HG03135 (cell line): ENCODE data around the gene KCNJ4.

Source experiments
- ATAC-seq: cut with Tn5 transposase; IDR thresholded peaks from one replicate; pipeline ENCODE4 v1.9.1; 2021; ENCODE audit warnings: mild to moderate bottlenecking, moderate library complexity; ENCODE audit not compliant: unreplicated experiment

Gene KCNJ4

DNA sequence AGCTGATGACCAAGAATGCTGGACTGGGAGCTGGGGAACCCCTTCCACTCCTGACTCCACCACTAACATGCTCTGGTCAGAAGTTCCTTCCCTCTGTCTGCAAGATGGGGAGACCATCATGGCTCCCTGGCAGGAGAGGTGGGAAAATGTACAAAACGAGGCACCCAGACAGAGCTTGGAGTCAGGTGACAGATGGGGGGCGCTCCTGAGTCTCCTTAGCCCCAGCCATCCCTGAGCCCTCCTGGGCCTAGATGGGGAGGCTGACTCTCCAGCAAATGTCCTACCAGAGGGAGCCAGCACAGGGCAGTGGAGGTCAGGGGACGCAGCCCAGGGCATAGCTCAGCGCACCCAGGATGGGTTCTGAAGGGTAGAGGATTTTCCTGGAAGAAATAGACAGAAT is 20.0 kb downstream of the KCNJ4 start:
- no peak for ATAC-seq

DNA sequence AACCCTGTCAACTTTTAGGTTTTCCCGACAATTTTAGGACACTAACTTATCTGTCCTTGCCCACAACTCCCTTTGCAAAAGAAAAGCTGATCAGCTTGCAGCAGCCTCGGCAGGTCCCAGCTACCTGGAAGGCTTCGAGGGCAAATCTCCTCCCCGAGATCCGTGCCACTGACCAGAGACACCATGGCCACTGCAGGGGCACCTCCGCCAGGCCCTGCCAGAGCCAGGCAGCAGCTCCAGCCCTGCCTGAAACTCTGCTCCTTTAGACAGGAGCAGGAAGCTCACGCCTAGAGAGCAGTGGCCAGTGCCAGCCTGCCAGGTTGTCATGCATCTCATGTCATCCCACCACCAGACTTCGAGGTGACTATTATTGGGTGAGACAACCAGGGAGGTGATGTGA is 21.1 kb downstream of the KCNJ4 start:
- no peak for ATAC-seq

DNA sequence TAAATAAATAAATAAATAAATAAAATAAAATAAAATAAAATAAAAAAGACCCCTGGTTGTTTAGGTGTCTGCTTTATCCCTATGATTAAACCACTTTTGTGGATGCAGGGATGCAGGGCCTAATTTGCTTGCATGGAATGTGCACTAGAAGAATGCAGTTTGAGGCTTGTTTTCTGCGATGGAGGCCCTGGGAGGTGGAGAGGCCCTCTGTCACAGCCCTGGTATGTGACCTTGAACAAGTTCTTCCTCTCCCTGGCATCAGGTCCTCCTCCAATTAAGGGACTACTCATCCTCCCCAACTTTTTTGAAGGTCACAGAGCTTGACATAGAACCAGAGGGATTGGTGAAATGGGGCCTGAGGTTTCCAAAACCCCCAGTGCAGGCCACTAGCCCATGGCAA is 22.7 kb downstream of the KCNJ4 start:
- no peak for ATAC-seq

DNA sequence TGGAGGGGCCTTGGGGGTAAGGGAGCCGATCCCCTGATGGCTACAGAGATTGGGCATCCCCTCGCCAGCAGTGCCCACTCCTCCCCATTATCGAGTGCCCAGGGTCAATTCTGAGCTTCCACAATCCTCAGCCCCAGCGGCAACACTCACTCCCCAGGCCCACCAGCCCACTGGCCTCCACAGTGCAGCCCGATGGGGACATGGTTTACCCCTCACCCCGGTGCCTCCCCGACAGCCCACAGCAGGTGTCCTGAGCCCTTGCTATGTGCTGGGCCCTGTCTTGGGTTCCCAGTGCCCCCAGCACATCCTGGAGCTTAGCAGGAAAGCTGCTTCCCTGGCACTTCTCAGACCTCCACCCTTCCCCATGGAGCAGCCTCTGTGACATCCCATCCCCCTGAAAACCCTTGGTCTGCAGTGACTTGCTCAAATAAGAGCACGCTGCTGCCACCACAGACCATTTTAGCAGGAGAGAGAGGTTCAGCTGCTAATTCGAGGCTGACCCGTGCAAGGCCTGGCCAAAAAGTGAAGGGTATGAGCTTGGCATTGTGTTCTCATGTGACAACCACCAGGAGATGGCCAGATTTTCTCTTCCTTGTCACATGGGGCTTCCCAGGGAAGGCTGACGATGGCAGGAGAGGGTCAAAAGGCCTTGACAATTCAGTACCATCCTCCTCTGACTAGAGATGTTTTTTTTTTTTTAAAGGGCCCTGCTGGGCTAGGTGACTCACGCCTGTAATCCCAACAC is 23.6 kb downstream of the KCNJ4 start:
- ATAC-seq: no peak

DNA sequence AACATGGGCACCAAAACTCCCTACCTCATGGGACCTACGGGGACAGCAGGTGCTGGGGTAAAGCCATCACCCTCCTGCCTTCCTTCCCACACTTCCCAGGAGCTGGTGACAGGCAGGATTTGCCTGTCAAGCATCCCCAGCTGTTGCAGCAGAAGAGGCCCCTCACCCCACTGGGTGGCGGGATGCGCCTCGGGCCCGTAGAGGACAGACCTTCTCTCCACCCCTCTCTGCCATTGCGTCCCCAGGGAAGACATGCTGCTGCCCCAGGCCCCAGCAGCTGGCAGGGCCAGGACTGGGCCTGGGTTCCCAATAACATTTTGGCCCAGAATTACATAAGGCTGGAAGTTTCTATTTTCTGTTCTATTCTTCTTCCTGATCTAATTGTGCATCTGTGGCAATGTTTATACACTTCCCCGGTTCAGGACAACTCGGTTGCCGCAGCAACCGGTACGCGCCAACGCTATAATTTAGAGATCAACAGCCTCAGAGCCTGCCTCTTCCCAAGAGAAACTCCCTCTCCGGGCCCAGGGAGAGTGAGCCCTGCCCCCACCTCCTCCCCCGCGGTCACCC is 25.4 kb downstream of the KCNJ4 start:
- ATAC-seq: no peak

DNA sequence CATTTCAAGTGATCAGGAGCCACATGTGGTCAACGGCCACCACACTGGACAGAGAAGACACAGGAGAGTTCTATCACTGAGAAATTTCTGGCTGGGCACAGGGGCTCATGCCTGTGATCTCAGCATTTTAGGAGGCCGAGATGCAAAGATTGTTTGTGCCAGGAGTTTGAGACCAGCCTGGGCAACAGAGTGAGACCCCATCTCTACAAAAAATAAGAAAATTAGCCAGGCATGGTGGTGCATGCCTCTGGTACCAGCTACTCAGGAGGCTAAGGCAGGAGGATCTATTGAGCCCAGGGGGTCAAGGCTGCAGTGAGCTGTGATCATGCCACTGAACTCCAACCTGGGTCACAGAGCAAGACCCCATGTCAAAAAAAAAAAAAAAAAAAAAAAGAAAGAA is 26.3 kb downstream of the KCNJ4 start:
- ATAC-seq: no peak

DNA sequence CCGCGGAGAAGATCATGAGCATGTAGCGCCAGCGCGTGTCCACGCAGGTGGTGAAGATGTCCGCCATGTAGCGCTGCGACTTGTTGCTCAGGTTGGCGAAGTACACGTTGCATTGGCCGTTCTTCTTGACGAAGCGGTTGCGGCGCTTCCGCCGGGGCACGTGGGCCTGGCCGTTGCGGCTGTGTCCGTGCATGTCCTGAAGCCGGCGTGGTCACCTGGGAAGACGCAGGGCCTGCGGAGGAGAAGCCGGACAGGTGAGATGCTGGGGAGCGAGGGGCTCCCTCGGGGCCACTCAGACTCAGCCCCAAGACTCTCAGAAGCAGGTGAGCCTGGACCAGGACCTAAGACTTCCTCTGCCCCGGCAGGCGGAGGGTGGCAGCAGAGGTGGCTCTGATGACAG is 27.1 kb downstream of the KCNJ4 start:
- ATAC-seq: no peak

DNA sequence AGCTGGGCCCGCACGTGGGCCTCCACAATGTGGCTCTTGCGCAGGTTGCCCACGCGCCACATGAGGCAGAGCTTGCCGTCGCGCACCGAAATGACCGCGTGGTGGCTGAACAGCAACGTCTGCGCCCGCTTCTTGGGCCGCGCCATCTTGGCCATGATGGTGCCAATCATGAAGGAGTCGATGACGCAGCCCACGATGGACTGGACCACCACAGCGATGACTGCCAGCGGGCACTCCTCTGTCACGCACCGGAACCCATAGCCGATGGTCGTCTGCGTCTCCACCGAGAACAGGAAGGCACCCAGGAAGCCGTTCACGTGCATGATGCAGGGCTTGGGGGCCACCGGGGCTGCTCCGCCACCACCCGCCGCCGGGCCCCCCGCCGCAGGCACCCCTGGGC is 27.5 kb downstream of the KCNJ4 start:
- no peak for ATAC-seq

DNA sequence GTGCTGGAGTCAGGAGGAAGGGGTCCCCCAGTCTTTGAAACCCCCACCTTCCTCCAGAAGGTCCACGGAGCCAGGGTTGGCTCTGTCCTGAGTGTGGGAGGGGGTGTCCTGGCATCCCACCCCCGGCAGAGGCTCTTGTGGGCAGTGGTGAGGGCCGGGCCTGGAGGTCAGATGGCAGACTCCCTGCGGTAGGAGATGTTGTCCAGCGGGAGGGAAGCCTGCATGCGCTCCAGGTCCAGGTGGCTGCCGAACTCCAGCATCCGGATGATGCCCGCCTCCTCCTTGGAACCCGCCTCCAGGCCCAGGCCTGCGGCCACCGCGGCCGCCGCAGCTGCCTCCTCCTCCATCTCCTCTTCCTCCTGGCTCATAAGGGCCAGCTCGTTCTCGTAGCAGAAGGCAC is 28.4 kb downstream of the KCNJ4 start:
- no peak for ATAC-seq

DNA sequence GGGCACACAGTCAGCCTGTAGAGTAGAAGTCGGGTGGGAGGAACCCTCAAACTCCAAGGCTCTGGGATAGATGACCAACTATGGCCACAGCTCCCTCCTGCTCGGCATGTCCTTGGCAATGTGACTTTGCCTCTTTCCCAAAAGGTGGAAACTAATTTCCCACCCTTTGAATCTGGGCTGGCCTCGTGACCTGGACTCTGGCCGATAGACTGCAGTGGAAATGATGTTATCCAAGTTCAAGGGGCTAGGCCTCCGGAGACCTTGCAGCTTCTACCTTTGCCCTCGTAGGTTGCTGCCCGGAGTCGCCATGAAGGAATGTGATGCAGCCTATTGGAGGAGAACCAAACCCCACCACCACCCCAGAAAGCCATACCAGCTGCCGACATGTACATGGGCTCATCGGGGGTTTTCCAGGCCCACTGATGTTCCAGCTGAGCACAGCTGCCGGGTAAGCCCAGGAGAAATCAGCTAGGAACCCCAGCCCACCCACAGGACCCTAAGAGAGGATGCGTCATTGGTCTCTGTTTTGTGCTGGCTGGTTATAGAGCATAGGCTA is 30.4 kb downstream of the KCNJ4 start:
- no peak for ATAC-seq

DNA sequence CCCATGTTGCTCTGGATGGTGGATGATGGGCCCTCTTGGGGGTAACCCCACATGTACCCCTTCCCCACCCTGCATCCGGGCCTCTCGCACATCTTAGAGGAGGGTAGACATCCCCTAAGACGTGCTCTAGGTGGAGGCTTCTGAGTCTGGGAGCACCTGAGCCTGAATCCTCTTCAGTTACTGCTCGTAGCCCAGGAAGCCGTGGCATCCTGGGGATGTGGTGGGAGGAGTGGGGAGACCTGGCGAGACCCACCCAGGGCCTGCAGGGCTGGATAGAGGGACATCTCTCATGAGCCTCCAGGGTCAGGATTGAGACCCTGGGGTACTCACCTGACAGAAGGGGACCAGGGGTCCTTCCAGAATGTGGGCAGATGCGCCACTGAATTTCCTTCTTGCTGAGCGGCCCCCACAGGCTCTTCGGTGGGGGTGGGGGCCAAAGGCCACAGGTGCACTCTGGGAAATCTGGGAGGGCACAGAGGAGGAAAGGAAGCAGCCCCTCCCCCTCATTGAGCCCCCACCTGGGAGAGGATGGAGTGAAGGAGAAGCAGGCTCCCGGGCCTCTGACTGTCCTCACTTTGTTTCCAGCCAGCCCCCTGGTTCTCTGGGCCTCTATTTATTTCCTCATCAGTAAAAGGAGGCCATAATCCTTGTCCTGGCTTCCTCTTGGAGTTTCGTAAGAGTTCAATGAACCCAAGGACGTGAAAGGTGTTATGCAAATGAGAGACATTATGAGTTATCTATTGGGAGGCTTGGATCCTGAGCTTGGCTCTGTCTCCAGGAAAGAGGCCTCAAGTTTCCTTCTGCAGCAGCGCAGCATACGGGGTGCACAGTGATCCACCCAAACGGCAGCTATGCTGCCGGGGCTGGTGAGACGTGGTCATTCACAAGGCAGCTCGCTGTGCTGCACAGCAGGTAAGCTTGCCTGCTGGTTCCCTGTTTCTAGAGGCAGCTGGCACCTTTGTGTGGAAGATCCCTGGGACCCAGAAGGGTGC is 31.2 kb downstream of the KCNJ4 start:
- ATAC-seq: no peak

DNA sequence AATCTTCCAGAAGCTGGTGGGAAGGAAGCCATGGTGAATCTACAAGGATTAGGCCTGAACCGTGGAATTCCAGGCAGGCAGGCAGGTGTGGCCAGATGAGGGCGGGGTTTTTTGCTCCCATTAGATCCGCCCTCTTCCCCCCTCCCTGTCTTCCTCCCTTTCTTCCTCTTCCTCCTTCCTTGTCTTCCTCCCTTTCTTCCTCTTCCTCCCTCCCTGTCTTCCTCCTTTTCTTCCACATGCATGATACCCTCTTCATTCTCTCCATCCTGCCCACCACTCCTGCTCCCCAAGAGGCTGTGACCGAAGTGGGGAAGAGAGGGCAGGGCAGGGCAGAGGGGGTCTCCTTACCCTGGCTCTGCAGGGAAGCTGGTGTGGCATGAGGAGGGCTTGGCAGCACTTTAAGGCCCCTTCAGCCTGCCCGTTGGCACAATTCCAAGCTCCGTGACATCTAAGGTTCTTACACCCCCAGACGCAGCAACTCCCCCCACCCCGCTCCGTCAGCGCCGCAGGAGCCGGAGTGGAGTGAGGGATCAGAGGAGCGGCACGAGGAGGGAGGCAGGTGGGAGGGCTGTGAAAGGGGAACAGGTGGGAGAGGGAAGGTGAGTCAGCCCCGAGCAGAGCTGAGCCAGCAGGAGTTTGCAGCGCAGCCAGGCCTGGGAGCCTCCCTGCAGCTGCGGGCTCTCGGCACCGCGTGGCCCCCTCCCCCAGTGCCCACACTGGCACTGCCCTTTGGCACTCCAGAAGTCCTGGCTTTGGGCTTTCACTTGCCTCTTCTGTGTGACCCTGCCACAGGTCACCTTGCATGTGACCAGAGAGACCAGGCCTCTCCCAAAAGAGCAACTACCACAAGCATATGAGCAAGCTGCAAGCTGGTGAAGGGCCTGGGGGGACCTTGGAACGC is 32.1 kb downstream of the KCNJ4 start:
- ATAC-seq: no peak

DNA sequence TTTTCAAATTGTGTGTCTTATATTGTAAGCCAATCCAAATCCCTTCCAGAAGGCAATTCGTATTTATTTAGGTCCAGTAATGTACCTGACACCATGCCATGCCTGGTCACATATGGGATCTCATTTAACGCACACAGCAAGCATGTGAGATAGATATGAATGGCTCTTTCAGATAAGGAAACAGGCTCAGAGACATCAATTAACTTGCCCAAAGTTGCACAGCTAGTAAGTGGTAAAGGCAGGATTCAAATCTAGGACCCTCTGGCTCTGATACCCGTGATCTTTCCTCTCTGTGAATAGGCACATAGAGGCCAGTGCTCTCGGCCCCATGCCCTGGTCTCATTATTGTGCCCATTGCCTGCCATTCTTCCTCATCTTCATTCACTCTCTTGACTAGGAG is 34.3 kb downstream of the KCNJ4 start:
- no peak for ATAC-seq

DNA sequence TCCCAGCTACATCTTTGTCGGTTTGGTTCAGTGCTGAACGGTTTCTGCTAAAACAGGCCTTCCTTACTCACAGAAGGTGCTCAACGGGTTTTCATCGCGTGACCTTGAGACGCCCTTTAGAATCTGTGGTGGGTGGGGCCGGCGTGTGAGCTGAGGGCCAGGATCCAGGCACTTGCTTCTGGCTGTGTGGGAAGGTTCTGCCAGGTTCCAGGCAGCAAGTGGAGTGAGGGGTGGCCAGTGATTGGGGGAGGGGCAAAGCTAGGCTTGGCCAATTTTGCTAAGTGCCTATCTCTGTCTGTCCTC is 35.2 kb downstream of the KCNJ4 start:
- ATAC-seq: no peak

DNA sequence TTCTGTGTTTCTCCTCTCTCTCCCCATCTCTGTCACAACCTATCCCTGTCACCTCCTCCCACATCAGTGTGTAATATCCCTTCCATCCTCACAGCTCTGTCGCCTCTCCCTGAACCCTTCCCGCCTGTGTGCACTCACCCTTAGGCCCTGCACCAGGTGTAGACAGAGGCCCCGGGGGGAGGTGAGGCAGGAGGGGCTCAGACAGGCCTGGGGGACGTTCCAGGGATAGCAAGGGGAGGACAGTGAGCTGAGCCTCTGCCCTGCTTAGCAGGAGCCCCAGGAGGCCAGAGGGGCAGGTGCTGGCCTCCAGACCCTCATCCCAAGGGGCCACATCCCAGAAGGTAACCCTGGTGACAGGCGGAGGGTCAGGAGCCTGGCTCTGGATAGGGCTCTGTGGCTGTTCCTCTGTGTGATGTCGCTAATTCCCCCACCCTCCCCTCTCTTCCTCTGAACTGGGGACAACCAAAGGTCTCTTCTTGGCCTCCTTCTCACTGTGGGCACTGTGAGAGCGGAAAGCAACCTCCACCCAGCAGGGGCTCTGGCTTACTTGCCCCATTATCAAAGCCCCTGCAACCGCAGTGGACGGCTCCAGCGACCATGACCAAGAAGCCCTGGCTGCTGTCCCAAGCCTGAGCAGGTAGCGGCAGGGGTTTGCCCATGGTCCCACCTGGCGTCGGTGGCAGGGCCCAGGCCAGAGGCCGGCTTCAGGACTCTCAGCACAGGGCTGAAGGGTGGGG is 35.7 kb downstream of the KCNJ4 start:
- no peak for ATAC-seq

DNA sequence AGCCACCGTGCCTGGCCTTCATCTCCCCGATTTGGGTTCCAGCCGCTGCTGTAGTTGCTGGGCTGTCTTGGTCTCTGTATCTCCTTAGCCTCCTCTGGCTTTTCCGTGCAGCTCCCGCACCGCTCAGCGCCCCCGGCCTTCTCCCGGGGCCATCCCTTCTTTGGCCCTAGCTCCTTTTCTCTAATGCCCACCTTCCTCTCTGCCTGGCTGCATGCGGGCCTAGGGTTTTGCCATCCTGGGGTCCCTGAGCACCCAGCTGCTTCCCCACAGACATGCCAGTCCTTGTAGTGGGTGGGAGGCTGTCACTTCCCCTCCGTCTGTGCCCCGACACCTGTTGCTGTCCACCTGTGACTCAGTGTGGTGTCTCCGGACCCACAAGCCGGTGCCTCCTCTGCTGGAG is 36.4 kb downstream of the KCNJ4 start:
- ATAC-seq: no peak

DNA sequence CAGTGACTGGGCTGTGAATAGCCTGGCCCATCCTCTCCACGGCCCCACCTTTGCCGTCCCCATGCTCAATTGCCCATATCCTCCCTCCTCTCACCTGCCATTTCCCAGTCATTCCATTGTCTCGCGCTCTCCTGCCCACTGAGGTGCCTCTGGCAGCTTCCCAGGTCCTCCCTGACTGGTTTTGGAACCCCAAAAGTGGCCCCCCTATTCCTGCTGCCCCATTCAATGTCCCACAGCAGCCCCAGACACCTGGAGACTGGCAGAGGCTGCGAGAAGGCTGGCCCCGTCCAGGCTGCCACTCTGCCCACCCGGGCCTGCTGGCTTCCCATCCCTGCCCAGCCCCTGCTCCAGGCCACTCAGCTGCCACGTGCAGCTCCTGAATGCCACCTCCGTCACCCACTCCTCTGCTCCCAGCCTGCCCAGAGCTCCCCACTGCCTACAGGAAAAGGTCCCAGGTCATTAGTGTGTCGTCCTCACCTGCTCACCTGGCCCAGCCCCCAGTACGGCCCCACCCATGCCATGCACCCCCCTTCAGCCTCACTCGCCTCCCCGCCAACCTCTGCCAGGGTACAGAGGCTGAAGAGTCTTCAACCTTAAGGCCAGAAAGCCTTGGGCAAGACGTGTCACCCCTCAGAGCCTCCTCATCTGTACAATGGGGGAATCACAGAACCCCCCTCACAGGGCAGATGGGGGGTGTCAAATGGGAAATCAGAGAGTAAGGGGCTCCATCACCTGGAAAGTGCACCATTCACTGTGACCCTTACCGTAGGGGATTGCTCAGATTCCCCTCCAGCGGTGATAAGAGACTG is 37.5 kb downstream of the KCNJ4 start:
- no peak for ATAC-seq

DNA sequence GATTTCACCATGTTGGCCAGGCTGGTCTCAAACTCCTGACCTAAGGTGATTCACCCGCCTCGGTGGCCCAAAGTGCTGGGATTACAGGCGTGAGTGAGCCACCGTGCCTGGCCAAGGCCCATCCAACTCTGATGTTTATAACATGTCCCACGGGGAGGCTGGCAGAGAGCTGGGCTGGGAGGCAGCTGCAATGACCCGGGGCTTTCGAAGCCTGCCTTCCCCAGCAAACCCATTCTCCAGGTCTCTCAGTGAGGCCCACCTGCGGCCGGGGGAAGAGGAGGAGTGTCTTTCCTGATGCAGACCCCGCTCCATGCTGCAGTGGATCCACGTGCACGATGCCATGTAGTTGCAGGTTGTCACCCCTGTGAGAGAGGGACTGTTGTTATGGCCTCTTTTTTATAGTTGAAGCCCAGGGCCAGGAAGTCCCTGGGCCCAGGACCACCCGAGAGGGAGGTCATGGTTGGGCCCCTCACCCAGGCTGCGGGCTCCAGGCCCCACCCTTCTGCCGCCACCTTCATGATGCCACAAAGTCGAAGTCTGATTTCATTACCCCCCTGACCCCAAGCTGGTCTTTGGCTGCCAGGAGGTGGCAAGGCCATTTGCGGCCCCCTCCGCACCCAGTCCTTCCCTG is 38.3 kb downstream of the KCNJ4 start:
- ATAC-seq: no peak
